Islet precursor cell (in vitro differentiated cells): ENCODE measurements around the gene DIP2B.
"Not testable (repeated sequence)": the region's sequence is repeated elsewhere in the genome, so short reads cannot be mapped to it uniquely, and the experiment has no call there.

Source experiments
- DNase-seq: peaks from one replicate; pipeline ENCODE4 v3.0.0-alpha.2; 2018

The DIP2B gene

GRCh38 chr12:50641566-50641965 is 136.8 kb downstream of the DIP2B start:
- DNase-seq: no peak

GRCh38 chr12:50642035-50642451 is 137.3 kb downstream of the DIP2B start:
- DNase-seq: no peak

GRCh38 chr12:50642761-50643160 is 138.0 kb downstream of the DIP2B start:
- no peak for DNase-seq

- no peak for DNase-seq
Observed at GRCh38 chr12:50647031-50647430, 142.2 kb downstream of the DIP2B start.

- DNase-seq: peak; percentile 79
Observed at GRCh38 chr12:50647479-50647878, 142.7 kb downstream of the DIP2B start.

- no peak for DNase-seq
Observed at GRCh38 chr12:50650285-50650684, 145.5 kb downstream of the DIP2B start.

- no peak for DNase-seq
Observed at GRCh38 chr12:50655374-50655921, 150.7 kb downstream of the DIP2B start.

- no peak for DNase-seq
Observed at GRCh38 chr12:50659260-50659659, 154.5 kb downstream of the DIP2B start.

GRCh38 chr12:50659690-50660424 is 155.1 kb downstream of the DIP2B start:
- no peak for DNase-seq

GRCh38 chr12:50660425-50660822 is 155.6 kb downstream of the DIP2B start:
- no peak for DNase-seq

GRCh38 chr12:50661300-50662115 is 156.7 kb downstream of the DIP2B start:
- DNase-seq: no peak

GRCh38 chr12:50662116-50662510 is 157.3 kb downstream of the DIP2B start:
- DNase-seq: no peak

- DNase-seq: no peak
Observed at GRCh38 chr12:50665170-50665569, 160.4 kb downstream of the DIP2B start.

- DNase-seq: no peak
Observed at GRCh38 chr12:50665609-50666008, 160.8 kb downstream of the DIP2B start.

- DNase-seq: no peak
Observed at GRCh38 chr12:50666023-50666422, 161.2 kb downstream of the DIP2B start.

GRCh38 chr12:50672158-50672557 is 167.4 kb downstream of the DIP2B start:
- no peak for DNase-seq

GRCh38 chr12:50676756-50677155 is 172.0 kb downstream of the DIP2B start:
- DNase-seq: no peak

GRCh38 chr12:50677858-50678257 is 173.1 kb downstream of the DIP2B start:
- DNase-seq: no peak

GRCh38 chr12:50678650-50679365 is 174.0 kb downstream of the DIP2B start:
- DNase-seq: no peak

GRCh38 chr12:50679612-50680011 is 174.8 kb downstream of the DIP2B start:
- no peak for DNase-seq

- DNase-seq: not testable (repeated sequence)
Observed at GRCh38 chr12:50681064-50681463, 176.3 kb downstream of the DIP2B start.

GRCh38 chr12:50685641-50686040 is 180.9 kb downstream of the DIP2B start:
- no peak for DNase-seq

GRCh38 chr12:50686406-50686805 is 181.6 kb downstream of the DIP2B start:
- no peak for DNase-seq
